AG09309 (cell line): ENCODE data around the gene MACIR.

Experiments
- DNase-seq: peaks from one replicate; pipeline ENCODE4 v3.0.0-alpha.2; 2010; ENCODE audit warnings: low read depth
- H3K4me3 ChIP-seq: 2 replicates; pipeline ENCODE4 v1.5.1; 2011; ENCODE audit warnings: mild to moderate bottlenecking, low read depth, low read length, moderate library complexity; ENCODE audit not compliant: control insufficient read depth
- TF ChIP-seq, protein P1 (sequence below): IDR thresholded peaks from 2 replicates; pipeline ENCODE4 v1.5.1; 2011; ENCODE audit warnings: mild to moderate bottlenecking, low read depth, low read length, inconsistent platforms; ENCODE audit not compliant: insufficient read depth, control insufficient read depth; ENCODE audit errors: missing control alignments

MACIR gene

DNA sequence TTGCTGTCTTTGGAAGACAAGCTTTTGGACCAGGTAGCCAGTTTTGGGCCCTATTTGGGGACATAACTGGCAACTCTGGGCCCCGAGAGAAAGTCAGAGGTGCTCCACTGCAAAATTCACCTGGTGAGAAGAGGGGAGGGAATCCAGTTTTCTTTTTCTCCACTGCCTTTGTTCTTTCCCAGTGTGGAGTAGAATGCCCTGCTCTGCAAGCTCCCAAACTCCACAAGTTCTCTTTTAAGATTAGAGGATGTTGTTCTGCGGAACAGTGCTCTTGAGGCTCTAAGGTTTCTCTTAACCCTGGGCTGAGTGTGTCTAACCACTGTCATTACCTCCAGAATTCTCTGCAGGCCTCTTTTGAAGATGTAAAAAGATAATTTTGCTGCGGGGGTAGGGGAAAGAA, 25.3 kb downstream of the MACIR start:
- DNase-seq, result no peak
- H3K4me3 ChIP-seq, result no peak overlapping the region
- TF ChIP-seq, protein P1, sequence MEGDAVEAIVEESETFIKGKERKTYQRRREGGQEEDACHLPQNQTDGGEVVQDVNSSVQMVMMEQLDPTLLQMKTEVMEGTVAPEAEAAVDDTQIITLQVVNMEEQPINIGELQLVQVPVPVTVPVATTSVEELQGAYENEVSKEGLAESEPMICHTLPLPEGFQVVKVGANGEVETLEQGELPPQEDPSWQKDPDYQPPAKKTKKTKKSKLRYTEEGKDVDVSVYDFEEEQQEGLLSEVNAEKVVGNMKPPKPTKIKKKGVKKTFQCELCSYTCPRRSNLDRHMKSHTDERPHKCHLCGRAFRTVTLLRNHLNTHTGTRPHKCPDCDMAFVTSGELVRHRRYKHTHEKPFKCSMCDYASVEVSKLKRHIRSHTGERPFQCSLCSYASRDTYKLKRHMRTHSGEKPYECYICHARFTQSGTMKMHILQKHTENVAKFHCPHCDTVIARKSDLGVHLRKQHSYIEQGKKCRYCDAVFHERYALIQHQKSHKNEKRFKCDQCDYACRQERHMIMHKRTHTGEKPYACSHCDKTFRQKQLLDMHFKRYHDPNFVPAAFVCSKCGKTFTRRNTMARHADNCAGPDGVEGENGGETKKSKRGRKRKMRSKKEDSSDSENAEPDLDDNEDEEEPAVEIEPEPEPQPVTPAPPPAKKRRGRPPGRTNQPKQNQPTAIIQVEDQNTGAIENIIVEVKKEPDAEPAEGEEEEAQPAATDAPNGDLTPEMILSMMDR, result no peak

DNA sequence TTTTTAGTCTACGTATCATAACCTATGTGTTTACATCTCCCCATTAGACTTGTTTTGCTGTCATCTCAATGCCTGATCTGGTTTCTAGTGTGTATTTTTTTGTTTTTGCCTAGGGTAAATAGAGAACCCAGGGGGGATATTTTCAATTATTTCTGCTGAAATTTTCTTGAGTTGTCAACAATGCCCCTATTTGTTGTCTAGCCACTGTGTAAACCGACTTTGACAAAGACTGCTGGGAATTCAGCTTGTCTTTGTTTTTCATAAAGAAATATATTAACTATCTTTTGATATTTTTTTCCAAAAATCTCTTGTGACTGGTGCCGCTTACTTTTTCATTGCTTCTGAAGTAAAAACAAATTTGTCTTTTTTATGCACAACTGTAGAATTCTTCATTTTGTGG, 28.1 kb downstream of the MACIR start:
- no peak for DNase-seq
- TF ChIP-seq, protein P1, result no peak
- H3K4me3 ChIP-seq, result no peak overlapping the region

DNA sequence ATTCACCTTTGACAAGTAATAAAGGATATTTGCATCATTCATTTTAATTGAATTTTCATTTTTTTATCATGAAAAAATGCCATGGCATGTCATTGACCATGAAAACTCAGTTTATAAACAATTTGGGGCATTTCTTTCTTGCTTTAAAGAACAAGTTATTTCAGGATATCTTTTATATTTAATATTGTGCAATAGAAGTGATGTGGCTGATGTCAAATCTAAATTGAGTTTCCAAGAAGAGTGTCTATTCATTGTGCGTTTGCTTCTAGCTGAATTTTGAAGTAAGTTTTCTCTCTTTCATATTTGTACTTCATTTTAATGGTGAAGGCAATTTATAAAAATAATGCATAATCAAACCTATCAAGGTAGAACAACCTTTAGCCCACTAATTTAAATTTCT, 30.5 kb downstream of the MACIR start:
- DNase-seq, result no peak
- H3K4me3 ChIP-seq, result no peak overlapping the region
- TF ChIP-seq, protein P1, result no peak

DNA sequence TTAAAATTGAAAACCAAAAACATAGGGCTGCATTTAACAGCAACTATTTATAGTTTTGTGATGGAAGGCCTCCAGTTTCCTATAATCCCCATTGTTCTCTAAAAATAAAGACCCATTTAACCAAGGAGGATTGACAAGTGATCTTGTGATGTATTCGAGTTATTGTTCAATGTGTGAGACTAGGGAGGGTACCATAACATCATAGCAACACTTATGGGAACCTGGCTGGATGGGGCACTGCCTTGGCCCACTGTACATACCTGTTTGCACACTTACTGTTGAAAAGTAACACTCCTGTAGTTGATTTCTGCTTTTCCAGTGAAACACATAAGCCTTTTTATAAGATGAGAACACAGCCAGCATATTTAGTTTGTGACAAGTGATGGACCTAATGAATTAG, 32.3 kb downstream of the MACIR start:
- no peak for DNase-seq
- H3K4me3 ChIP-seq, result no peak overlapping the region
- TF ChIP-seq, protein P1, result no peak

DNA sequence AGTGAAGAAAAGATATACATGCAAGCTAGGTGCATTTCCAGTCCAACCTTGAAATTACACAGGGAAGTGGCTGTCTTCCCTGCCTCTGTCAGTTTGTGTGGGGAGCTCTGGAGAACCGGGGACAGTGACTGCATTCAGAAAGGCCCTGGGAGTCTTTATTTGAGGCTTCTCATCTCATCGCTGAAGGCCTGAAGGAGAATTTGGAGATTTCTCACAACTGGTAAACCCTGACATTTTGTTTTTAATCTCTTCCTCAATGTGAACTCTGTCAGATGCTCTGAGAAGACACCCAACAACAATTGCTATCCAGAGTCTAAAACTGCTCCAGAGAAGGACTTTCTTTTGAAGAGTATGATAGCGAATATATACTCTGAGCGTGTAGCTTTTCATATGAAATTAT, 33.0 kb downstream of the MACIR start:
- H3K4me3 ChIP-seq, result no peak overlapping the region
- no peak for DNase-seq
- TF ChIP-seq, protein P1, result no peak

DNA sequence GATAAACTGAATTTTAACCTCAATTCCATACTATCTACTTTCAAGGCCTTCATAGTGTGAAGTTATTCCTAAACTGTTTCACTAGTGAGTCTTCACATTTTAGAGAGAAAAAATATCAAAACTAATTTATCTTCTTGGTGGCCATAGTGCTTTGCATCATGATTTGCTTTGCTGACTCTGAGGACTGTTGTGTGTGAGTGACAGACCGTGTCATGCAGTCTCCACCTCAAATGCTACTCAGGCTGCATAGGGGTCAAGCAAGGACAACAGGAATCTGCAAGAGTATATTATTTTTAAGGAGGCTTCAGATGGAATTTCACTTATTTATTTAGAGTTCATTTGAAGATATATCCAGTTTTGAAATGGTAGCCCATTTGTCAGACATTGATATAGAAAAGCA, 34.5 kb downstream of the MACIR start:
- no peak for DNase-seq
- H3K4me3 ChIP-seq, result no peak overlapping the region
- TF ChIP-seq, protein P1, result no peak

DNA sequence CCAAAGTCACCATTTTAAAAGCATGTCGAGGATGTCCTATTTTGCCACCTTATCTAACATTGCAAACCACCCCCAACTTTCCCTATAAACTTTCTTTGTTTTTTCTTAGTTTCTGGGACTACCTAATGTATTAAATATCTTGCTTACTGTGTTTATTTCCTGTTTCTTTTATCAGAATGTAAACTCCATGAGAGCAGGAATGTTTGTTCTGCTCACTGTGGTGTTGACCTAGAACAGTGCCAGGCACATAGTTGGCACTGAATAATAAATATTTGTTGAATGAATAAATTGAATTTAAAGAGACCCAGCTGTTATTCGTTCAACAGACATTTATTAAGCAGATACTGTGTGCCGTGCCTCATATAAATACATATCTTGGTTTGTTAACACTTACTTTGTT, 35.2 kb downstream of the MACIR start:
- TF ChIP-seq, protein P1, result no peak
- H3K4me3 ChIP-seq, result no peak overlapping the region
- no peak for DNase-seq
